ENCODE data around the gene TENM3.
A peak's percentile ranks its signal among the peaks of the same experiment; 100 is the strongest.

Gene TENM3

DNA sequence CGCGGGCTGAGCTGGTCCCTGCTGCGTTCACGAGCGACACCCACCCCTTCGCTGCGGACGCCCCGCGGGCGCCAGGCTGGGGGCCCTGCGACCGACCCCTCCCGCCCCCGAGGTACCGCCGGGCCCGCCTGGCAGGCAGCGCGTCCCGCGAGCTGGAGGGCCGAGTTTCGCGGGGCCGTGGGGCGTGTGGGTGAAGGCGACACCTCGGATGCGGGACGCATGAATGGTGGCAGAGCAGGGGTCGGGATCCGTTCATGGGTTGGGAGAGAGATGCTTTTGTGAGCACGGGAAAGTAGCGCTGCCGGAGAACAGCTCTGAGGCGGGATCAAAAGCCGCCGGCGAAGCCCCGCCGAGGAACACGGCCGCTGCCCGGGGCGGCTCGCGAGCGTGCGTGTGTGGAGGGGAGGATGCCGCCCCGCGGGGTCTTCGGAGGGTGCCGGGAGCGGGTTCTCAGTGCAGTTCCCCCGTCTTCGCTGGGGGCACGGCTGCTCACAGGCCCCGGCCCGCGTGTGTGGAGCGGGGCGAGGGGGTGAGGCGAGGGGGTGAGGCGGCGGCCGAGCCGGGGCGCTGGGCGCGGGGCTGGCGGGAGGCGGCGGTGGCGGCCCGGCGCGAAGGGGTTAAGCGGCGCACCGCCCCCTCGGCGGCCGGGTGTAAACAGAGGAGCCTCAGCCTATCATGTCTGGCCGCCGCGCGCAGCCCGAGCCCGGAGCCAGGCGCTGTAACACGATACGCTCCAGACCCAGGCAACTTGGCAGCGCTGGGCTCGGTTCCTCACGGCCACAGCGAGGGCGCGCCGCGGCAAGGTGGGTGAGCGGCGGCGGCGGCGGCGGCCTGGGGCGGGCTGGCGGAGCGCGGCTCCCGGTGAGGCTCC, 205.3 kb downstream of the TENM3 start (continued):
- TF ChIP-seq ZIC2 (tag by site-specific recombination; IDR thresholded peaks at IDR 0.05) (peak; percentile 58; the same call in 1 of the 2 replicates), TCF7L2 (IDR thresholded peaks at IDR 0.05; ENCODE audit: borderline replicate concordance, low read depth, low read length) (peak; percentile 68; the same call in 1 of the 2 replicates), ZNF2 (tag by site-specific recombination; IDR thresholded peaks at IDR 0.05) (0 out of 2 replicates have a peak, but pooled peaks have one; percentile 35), GLIS2 (tag by site-specific recombination; IDR thresholded peaks at IDR 0.05) (peak; percentile 77), ZNF341 (tag by site-specific recombination; IDR thresholded peaks at IDR 0.05; ENCODE audit: low read depth) (peak; percentile 42; the same call in 1 of the 2 replicates), ZBTB17 (tag by site-specific recombination; IDR thresholded peaks at IDR 0.05) (0 out of 2 replicates have a peak, but pooled peaks have one; percentile 14), ZBTB8A (tag by site-specific recombination; IDR thresholded peaks at IDR 0.05) (peak; percentile 57), ZFP69B (tag by site-specific recombination; IDR thresholded peaks at IDR 0.05) (no peak; the same call in 1 of the 2 replicates), ZNF660 (tag by site-specific recombination; IDR thresholded peaks at IDR 0.05) (0 out of 2 replicates have a peak, but pooled peaks have one; percentile 27), SCRT1 (tag by site-specific recombination; IDR thresholded peaks at IDR 0.05; ENCODE audit: borderline replicate concordance) (no peak), ZNF292 (tag by site-specific recombination; IDR thresholded peaks at IDR 0.05; ENCODE audit: borderline replicate concordance, low read depth) (no peak), SCRT2 (tag by site-specific recombination; IDR thresholded peaks at IDR 0.05) (no peak), IKZF3 (tag by site-specific recombination; IDR thresholded peaks at IDR 0.05) (peak; percentile 14; the same call in 1 of the 2 replicates)
- TF ChIP-seq, protein P1, sequence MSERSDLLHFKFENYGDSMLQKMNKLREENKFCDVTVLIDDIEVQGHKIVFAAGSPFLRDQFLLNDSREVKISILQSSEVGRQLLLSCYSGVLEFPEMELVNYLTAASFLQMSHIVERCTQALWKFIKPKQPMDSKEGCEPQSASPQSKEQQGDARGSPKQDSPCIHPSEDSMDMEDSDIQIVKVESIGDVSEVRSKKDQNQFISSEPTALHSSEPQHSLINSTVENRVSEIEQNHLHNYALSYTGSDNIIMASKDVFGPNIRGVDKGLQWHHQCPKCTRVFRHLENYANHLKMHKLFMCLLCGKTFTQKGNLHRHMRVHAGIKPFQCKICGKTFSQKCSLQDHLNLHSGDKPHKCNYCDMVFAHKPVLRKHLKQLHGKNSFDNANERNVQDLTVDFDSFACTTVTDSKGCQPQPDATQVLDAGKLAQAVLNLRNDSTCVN (tag by site-specific recombination; optimal IDR thresholded peaks at IDR 0.05) = peak; percentile 88
- TF ChIP-seq, protein P2, sequence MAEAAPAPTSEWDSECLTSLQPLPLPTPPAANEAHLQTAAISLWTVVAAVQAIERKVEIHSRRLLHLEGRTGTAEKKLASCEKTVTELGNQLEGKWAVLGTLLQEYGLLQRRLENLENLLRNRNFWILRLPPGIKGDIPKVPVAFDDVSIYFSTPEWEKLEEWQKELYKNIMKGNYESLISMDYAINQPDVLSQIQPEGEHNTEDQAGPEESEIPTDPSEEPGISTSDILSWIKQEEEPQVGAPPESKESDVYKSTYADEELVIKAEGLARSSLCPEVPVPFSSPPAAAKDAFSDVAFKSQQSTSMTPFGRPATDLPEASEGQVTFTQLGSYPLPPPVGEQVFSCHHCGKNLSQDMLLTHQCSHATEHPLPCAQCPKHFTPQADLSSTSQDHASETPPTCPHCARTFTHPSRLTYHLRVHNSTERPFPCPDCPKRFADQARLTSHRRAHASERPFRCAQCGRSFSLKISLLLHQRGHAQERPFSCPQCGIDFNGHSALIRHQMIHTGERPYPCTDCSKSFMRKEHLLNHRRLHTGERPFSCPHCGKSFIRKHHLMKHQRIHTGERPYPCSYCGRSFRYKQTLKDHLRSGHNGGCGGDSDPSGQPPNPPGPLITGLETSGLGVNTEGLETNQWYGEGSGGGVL (tag by site-specific recombination; IDR thresholded peaks at IDR 0.05) = peak; percentile 80

DNA sequence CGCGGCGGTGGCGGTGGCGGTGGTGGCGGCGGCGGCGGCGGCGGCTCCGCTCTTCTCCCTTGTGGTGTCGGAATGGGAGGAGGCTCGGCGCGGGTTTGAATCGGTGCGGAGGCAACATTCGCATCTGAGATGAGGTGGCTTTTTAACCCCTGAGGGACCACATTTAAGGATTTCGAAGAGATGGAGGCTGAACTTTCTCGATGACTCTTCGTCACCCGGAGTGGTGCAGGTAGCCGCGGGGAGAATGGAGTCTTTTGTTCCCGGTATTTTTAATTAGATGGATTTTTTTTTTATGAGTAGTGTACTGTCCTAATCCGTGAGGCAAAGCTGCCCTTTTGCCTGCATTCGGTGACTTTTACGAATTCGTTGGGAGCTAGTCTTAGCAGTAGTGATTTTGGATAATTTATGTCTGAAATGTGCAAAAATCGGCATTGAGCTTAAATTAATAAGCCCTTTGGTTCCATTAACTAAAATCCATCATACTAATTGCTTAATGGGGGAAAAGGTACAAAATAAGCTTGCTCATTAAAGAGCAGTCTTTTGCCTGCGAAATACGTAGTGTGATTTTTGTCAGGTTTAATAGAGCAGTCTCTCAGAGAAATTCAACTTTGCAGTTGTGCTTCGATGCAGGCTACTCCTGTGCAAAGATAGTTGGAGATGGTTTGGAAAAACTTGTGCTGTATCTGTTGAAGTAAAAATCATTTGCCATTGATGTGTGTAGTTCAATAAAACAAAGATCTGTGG, 206.2 kb downstream of the TENM3 start:
- Histone ChIP-seq H3K36me3 (ENCODE audit: control insufficient read depth in 2 of 2, insufficient read depth in 1 of 2, low read length in 2 of 2) (no peaks in the 10 kb centered on the region), H3K27ac (ENCODE audit: extremely low read depth, low read depth, low read length) (peak overlapping the region; percentile 79), H3K4me1 (ENCODE audit: control insufficient read depth, insufficient read depth, low read length) (peaks cover 5% of the 10 kb centered on the region; the same call in 1 of the 2 replicates), H3K4me3 (ENCODE audit: low read depth, low read length) (peak overlapping the region; percentile 60), H3K9me3 (ENCODE audit: control insufficient read depth, insufficient read depth, low read depth, low read length) (no peaks in the 10 kb centered on the region)
- ChIA-PET POLR2A (interaction anchor here (0.7 kb wide), 1 partner anchor 432 kb away, joined by 3 read pairs; no protein-coding TSS in a partner anchor), CTCF (interaction anchor here (0.9 kb wide), 1 partner anchor 30 kb away, joined by 3 read pairs; no protein-coding TSS in a partner anchor)
- TF ChIP-seq GFI1B (tag by site-specific recombination; IDR thresholded peaks at IDR 0.05) (no peak), ZNF2 (tag by site-specific recombination; IDR thresholded peaks at IDR 0.05) (0 out of 2 replicates have a peak, but pooled peaks have one; percentile 17), KLF16 (tag by site-specific recombination; IDR thresholded peaks at IDR 0.05) (no peak), ZNF514 (tag by site-specific recombination; IDR thresholded peaks at IDR 0.05) (no peak), ZEB2 (tag by site-specific recombination; IDR thresholded peaks at IDR 0.05) (peak; percentile 44; the same call in 1 of the 2 replicates), OVOL3 (tag by site-specific recombination; IDR thresholded peaks at IDR 0.05) (no peak), ZNF335 (tag by site-specific recombination; conservative IDR thresholded peaks at IDR 0.05) (peak; percentile 69), ZNF433 (tag by site-specific recombination; IDR thresholded peaks at IDR 0.05; ENCODE audit: low read depth) (no peak), ZNF623 (tag by site-specific recombination; IDR thresholded peaks at IDR 0.05) (no peak), KLF8 (tag by site-specific recombination; IDR thresholded peaks at IDR 0.05) (no peak)
- TF ChIP-seq, protein P3, sequence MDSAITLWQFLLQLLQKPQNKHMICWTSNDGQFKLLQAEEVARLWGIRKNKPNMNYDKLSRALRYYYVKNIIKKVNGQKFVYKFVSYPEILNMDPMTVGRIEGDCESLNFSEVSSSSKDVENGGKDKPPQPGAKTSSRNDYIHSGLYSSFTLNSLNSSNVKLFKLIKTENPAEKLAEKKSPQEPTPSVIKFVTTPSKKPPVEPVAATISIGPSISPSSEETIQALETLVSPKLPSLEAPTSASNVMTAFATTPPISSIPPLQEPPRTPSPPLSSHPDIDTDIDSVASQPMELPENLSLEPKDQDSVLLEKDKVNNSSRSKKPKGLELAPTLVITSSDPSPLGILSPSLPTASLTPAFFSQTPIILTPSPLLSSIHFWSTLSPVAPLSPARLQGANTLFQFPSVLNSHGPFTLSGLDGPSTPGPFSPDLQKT (IDR thresholded peaks at IDR 0.05; ENCODE audit: borderline replicate concordance, low read depth, low read length) = no peak
- TF ChIP-seq, protein P4, sequence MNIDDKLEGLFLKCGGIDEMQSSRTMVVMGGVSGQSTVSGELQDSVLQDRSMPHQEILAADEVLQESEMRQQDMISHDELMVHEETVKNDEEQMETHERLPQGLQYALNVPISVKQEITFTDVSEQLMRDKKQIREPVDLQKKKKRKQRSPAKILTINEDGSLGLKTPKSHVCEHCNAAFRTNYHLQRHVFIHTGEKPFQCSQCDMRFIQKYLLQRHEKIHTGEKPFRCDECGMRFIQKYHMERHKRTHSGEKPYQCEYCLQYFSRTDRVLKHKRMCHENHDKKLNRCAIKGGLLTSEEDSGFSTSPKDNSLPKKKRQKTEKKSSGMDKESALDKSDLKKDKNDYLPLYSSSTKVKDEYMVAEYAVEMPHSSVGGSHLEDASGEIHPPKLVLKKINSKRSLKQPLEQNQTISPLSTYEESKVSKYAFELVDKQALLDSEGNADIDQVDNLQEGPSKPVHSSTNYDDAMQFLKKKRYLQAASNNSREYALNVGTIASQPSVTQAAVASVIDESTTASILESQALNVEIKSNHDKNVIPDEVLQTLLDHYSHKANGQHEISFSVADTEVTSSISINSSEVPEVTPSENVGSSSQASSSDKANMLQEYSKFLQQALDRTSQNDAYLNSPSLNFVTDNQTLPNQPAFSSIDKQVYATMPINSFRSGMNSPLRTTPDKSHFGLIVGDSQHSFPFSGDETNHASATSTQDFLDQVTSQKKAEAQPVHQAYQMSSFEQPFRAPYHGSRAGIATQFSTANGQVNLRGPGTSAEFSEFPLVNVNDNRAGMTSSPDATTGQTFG (tag by site-specific recombination; IDR thresholded peaks at IDR 0.05; ENCODE audit: borderline replicate concordance) = no peak
- TF ChIP-seq, protein P5, sequence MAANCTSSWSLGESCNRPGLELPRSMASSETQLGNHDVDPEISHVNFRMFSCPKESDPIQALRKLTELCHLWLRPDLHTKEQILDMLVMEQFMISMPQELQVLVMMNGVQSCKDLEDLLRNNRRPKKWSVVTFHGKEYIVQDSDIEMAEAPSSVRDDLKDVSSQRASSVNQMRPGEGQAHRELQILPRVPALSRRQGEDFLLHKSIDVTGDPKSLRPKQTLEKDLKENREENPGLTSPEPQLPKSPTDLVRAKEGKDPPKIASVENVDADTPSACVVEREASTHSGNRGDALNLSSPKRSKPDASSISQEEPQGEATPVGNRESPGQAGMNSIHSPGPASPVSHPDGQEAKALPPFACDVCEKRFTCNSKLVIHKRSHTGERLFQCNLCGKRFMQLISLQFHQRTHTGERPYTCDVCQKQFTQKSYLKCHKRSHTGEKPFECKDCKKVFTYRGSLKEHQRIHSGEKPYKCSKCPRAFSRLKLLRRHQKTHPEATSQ (tag by site-specific recombination; IDR thresholded peaks at IDR 0.05) = no peak
